SK-N-MC (cell line): ENCODE measurements around the gene GIMAP1.
"Not testable (repeated sequence)": the region's sequence is repeated elsewhere in the genome, so short reads cannot be mapped to it uniquely, and the experiment has no call there.

Experiments used
- DNase-seq: peaks from one replicate; pipeline ENCODE4 v3.0.0-alpha.2; 2011; ENCODE audit warnings: low read depth, low spot score
- H3K27ac ChIP-seq: fragments of 200-600 bp; sonication (generic); 2 replicates; pipeline ENCODE4 v1.5.1; 2016; ENCODE audit warnings: mixed run types
- H3K36me3 ChIP-seq: fragments of 200-600 bp; sonication (generic); 2 replicates; pipeline ENCODE4 v1.6.1; 2017; ENCODE audit warnings: antibody characterized with exemption, low read length, mixed read lengths; ENCODE audit not compliant: insufficient read depth
- H3K4me3 ChIP-seq: fragments of 200-600 bp; sonication (generic); 2 replicates; pipeline ENCODE4 v1.5.1; 2016
- H3K9ac ChIP-seq: fragments of 200-600 bp; sonication (generic); 2 replicates; pipeline ENCODE4 v1.8.0; 2017; ENCODE audit warnings: mixed run types, mixed read lengths; ENCODE audit not compliant: insufficient read length
- H3K9me3 ChIP-seq: fragments of 200-600 bp; sonication (generic); 2 replicates; pipeline ENCODE4 v1.6.1; 2017; ENCODE audit warnings: low read depth, mild to moderate bottlenecking, antibody characterized with exemption, low read length, moderate library complexity, mixed read lengths
- EZH2 ChIP-seq: fragments of 200-600 bp; sonication (generic); IDR thresholded peaks from one replicate; pipeline ENCODE4 v1.6.1; 2017; ENCODE audit warnings: antibody characterized with exemption
- FOXP2 ChIP-seq: optimal IDR thresholded peaks from 2 replicates; pipeline ENCODE3; 2011; ENCODE audit warnings: mild to moderate bottlenecking, moderate library complexity; ENCODE audit not compliant: insufficient read depth; ENCODE audit errors: extremely low read length, control extremely low read depth
- POLR2AphosphoS5 ChIP-seq: IDR thresholded peaks from 2 replicates; pipeline ENCODE4 v1.6.1; 2012; ENCODE audit warnings: mild to moderate bottlenecking, low read depth, low read length, borderline replicate concordance

Gene GIMAP1

DNA sequence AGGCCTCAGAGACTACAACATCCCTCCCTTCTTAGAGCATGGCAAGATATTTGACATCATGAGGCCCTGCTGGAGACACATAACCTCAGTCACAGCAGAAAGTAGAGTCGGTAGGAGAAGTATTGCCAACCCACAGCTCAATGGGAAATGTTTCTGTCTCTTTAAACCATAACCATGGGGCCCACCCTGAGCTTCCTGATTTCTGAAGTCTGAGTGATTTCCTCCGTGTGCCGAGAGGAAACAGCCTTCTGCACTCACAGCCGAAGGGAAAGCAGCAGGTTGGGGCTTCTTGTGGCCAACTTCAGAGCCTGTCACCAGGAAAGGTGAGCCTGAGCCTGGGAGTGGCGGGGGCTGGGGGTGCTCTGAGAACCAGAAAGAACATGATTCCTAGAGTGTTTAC lies at the start of gene GIMAP1:
Gene GIMAP1, plus strand, starts transcription at position 246 of the 400 bp plus-strand sequence. CDS start 2,435 bp downstream, outside the sequence.
- TF ChIP-seq FOXP2 (no peak), POLR2AphosphoS5 (no peak), EZH2 (no peak)
- H3K27ac ChIP-seq, result no peak within 1 kb of the TSS
- H3K4me3 ChIP-seq, result no peak within 1 kb of the TSS
- no peak within 1 kb of the TSS for H3K9ac ChIP-seq
- DNase-seq, result no peak
- H3K36me3 ChIP-seq, result no peaks in the 10 kb centered on the region
- no peaks in the 10 kb centered on the region for H3K9me3 ChIP-seq

DNA sequence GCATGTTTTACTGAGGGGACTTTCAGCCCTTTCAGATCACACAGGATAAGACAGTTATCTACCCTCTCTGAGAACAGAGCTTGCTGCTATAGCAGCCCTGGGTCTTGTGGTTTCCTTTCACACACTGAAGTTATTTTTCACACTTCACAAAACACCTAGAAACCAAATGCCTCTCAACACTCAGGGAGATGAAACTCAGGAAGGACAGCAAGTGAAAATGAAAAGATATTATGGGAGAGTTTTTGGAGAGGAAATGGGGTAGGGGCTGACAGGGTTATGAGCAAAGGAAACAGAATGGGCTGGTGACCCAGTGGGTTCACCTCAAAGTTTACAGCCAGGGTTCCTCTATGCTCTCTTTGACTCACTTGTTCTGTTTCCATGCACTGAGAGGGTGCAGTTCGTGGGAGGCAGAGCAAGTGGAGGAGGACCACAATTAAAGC lies 47.9 kb upstream of the GIMAP1 start:
- no peak overlapping the region for H3K27ac ChIP-seq
- H3K36me3 ChIP-seq, result no peaks in the 10 kb centered on the region
- no peaks in the 10 kb centered on the region for H3K9me3 ChIP-seq
- no peak overlapping the region for H3K9ac ChIP-seq
- no peak for TF ChIP-seq EZH2
- no peak for TF ChIP-seq POLR2AphosphoS5
- TF ChIP-seq FOXP2, result no peak
- DNase-seq, result no peak
- no peak overlapping the region for H3K4me3 ChIP-seq

DNA sequence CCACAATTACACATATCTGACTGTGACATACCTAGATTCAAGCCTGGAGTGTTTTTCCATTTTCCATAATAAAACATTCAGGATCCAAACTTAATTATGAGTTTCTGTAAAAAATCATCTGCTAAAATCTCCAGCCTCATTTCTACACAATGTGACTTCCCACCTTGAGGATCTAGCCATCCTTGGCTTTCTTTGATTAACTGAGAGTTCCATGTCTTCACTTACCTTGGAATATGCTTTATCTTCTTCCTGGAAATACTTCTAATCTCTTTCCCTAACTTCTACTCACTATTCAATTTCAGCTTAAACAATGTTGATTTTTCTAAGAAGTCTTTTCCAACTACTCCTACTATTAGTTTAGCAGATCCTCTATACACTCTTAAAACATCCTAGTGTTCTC lies 47.4 kb upstream of the GIMAP1 start:
- no peak for DNase-seq
- no peak overlapping the region for H3K4me3 ChIP-seq
- no peaks in the 10 kb centered on the region for H3K36me3 ChIP-seq
- no peak overlapping the region for H3K27ac ChIP-seq
- TF ChIP-seq FOXP2, result no peak
- TF ChIP-seq EZH2, result no peak
- TF ChIP-seq POLR2AphosphoS5, result no peak
- H3K9ac ChIP-seq, result no peak overlapping the region
- no peaks in the 10 kb centered on the region for H3K9me3 ChIP-seq

DNA sequence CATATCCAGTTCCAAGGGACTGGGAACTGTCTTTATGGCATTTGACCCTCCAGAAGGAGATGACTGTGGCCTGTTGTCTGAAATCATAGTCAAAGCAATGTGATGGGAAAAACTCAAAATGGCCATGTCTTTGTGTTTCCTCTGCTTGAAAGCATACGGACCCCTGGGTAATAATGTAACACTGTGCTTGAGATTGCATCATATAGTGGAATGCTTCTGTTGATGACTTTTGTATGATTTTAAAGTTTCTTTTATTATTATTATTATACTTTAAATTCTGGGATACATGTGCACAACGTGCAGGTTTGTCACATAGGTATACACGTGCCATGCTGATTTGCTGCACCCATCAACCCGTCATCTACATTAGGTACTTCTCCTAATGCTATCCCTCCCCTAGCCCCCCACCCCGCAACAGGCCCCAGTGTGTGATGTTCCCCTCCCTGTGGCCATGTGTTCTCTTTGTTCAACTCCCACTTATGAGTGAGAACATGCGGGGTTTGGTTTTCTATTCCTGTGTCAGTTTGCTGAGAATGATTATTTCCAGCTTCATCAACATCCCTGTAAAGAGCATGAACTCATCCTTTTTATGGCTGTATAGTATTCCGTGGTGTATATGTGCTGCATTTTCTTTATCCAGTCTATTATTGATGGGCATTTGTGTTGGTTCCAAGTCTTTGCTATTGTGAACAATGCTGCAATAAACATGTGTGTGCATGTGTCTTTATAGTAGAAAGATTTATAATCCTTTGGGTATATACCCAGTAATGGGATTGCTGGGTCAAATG lies 44.4 kb upstream of the GIMAP1 start:
- not testable (repeated sequence) for H3K9me3 ChIP-seq, H3K27ac ChIP-seq, H3K36me3 ChIP-seq, H3K9ac ChIP-seq, H3K4me3 ChIP-seq, DNase-seq

DNA sequence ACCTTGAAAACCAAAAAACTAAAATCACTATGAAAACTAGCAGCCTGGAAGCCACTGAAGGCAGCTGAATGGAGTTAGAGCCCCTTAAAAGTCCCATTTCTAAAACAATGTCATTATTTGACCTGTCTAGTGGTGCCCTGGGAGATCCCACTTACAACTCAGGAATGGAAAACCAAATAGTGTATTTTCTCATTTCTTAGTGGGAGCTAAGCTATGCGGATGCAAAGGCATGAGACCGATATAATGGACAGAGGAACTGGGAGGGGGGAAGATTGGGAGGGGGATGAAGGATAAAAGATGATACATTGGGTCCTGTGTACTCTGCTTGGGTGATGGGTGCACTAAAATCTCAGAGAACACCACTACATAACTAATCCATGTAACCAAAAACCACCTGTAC lies 40.7 kb upstream of the GIMAP1 start:
- H3K27ac ChIP-seq, result no peak overlapping the region
- no peak for DNase-seq

DNA sequence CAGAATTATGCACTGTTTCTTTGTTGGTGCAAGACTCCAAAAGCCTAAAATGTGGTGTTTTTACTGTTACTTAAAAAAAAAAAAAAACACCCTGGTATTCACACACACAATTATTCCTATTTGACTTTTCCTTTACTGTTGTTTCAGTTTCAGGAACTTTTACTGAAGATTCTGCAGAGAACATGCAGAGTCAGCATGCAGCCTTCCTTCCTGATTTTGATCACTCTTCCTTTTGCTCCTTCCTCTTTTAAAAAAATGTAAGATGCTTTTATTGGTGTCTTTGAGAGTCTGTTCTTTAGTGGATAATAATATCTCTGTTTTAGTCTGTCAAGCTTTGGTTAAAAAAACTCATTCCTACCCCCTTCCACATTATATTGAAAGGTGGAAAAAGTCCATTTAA lies 40.1 kb upstream of the GIMAP1 start:
- not testable (repeated sequence) for DNase-seq, H3K36me3 ChIP-seq, H3K9me3 ChIP-seq, H3K9ac ChIP-seq
- Histone ChIP-seq H3K4me3 (peak overlapping the region; percentile 24; the same call in 1 of the 2 replicates), H3K27ac (peak overlapping the region; percentile 71)

More for the DNA sequence above, 40.7 kb upstream of the GIMAP1 start:
- Histone ChIP-seq H3K9me3 (no peaks in the 10 kb centered on the region), H3K4me3 (no peak overlapping the region), H3K36me3 (no peaks in the 10 kb centered on the region), H3K9ac (no peak overlapping the region)
- TF ChIP-seq FOXP2 (no peak), EZH2 (no peak), POLR2AphosphoS5 (no peak)

DNA sequence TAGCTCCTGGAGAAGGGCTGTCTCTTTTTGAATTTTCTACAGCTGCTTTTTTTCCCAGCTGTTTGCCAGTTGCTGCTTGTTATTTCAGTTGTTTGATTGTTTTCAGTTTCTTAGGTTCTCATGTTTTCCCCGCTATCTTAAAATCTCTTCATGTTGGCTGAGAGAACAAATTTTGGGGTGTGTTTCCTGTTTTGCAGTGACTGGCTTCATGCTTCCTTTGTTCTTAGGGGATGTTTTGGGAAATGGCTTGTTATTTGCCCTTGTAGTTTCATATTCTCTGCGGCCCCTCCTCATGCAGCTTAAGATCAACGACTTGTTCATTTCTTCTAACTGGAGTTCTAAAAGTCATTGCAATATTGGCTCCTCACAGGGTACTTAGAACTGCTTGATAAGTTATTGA lies 39.6 kb upstream of the GIMAP1 start:
- not testable (repeated sequence) for H3K9ac ChIP-seq, DNase-seq

DNA sequence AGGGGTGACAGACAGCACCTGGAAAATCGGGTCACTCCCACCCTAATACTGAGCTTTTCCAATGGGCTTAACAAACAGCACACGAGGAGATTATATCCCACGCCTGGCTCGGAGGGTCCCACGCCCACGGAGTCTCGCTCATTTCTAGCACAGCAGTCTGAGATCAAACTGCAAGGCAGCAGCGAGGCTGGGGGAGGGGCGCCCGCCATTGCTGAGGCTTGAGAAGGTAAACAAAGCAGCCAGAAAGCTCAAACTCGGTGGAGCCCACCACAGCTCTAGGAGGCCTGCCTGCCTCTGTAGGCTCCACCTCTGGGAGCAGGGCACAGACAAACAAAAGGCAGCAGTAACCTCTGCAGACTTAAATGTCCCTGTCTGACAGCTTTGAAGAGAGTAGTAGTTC lies 37.8 kb upstream of the GIMAP1 start:
- DNase-seq, H3K4me3 ChIP-seq, H3K27ac ChIP-seq: not testable (repeated sequence)

More for the DNA sequence above, 39.6 kb upstream of the GIMAP1 start:
- Histone ChIP-seq H3K27ac (peak overlapping the region; percentile 71), H3K4me3 (peak overlapping the region; percentile 24; the same call in 1 of the 2 replicates)
- H3K36me3 ChIP-seq, H3K9me3 ChIP-seq: not testable (repeated sequence)

DNA sequence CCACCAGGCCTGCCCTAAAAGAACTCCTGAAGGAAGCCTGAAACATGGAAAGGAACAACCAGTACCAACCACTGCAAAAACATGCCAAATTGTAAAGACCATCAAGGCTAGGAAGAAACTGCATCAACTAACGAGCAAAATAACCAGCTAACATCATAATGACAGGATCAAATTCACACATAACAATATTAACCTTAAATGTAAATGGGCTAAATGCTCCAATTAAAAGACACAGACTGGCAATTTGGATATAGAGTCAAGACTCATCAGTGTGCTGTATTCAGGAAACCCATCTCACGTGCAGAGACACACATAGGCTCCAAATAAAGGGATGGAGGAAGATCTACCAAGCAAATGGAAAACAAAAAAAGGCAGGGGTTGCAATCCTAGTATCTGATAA lies 36.0 kb upstream of the GIMAP1 start:
- H3K9me3 ChIP-seq, H3K36me3 ChIP-seq, H3K27ac ChIP-seq, DNase-seq, H3K4me3 ChIP-seq, H3K9ac ChIP-seq: not testable (repeated sequence)

More for the DNA sequence above, 37.8 kb upstream of the GIMAP1 start:
- not testable (repeated sequence) for H3K9ac ChIP-seq, H3K9me3 ChIP-seq, H3K36me3 ChIP-seq
